ENCODE data around the gene RGPD5.
"Not testable (repeated sequence)": the region's sequence is repeated elsewhere in the genome, so short reads cannot be mapped to it uniquely, and the experiment has no call there.

The RGPD5 gene

DNA sequence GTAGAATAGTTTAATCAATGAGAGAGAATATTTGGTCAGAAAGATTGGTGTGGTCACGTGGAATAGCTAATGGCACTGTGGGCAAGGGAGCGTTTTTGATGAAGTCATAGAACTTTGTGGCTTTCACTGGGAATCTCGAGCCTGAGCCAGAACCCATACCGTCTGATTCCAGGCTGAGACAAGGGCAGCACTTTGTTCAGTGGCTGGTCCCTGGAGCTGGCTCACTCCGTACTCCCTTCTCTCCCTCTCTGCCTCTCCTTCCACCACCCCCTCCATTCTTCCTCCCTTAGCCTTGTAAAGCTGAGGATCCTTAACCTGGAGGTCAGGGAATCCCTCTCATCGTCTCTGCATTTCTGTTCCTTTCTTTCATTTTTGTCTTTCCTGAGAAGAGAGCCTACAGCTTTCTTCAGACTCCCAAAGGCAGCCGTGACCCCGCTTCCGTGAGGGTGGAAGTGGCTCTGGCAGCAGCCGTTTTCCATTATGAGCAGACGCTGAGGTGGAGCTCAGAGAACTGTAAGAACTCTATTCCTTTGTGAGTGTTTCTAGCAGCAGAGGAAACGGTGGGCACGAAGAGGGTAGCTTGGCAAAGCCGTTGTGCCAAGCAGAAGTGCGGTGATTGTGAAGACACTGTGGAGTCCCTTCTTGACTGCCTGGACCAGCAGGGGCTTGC is 12.8 kb upstream of the RGPD5 start:
- not testable (repeated sequence) for H2AFZ ChIP-seq (ENCODE audit: low read depth); H3K79me2 ChIP-seq (ENCODE audit: insufficient read depth, low read depth); H3K36me3 ChIP-seq (ENCODE audit: insufficient read depth); H4K20me1 ChIP-seq (ENCODE audit: insufficient read depth); H3K4me2 ChIP-seq; H3K9ac ChIP-seq; H3K27me3 ChIP-seq (ENCODE audit: insufficient read depth, low read depth); H3K4me3 ChIP-seq (IDR thresholded peaks at IDR 0.05; ENCODE audit: insufficient read depth, low read depth, low read length); H3K27ac ChIP-seq; H3K4me1 ChIP-seq (ENCODE audit: low read depth, poor library complexity, severe bottlenecking)

- H3K4me2 ChIP-seq; H2AFZ ChIP-seq (ENCODE audit: low read depth); H3K4me1 ChIP-seq (ENCODE audit: low read depth, poor library complexity, severe bottlenecking); H3K27ac ChIP-seq; H3K4me3 ChIP-seq (IDR thresholded peaks at IDR 0.05; ENCODE audit: insufficient read depth, low read depth, low read length); H3K27me3 ChIP-seq (ENCODE audit: insufficient read depth, low read depth); H3K79me2 ChIP-seq (ENCODE audit: insufficient read depth, low read depth); H4K20me1 ChIP-seq (ENCODE audit: insufficient read depth); H3K36me3 ChIP-seq (ENCODE audit: insufficient read depth); H3K9ac ChIP-seq: not testable (repeated sequence)
These were observed 11.6 kb upstream of the RGPD5 start for GRCh38 chr2:109782446-109782993.

DNA sequence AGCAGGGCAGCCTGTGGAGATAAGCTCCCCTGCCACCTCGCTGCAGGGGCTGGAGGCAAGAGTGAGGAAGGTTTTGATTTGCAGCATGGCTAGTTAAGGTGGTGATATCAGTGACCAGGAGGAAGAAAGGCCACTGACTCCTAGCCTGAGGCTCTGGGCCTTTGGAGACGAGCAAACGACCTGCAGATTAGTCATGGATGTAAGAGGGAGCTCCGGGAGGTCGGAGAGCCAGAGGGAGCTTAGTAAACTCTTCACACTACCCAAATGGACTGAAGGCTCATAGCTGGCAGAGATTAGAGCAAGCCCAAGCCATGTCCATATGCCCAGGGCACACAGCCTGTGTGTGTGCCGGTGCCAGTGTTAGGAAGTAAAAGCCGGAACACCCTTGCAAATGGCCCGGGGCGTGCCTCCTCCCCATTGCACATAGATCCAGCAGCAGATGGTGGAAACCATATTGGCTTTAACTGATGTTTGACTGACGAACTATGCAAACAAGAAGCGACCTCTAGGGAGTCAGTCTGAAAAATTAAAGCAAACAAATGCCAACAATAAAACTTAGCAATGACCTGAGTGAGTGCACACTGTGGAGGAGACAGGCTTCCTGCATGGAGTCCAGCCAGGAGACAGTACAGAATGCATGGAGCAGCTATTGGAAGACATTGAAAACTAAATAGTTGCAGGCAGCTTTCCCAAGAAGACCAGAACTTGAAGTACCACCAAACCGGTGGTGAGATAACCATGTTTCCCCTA is 2.4 kb upstream of the RGPD5 start:
- H4K20me1 ChIP-seq (ENCODE audit: insufficient read depth): not testable (repeated sequence)

DNA sequence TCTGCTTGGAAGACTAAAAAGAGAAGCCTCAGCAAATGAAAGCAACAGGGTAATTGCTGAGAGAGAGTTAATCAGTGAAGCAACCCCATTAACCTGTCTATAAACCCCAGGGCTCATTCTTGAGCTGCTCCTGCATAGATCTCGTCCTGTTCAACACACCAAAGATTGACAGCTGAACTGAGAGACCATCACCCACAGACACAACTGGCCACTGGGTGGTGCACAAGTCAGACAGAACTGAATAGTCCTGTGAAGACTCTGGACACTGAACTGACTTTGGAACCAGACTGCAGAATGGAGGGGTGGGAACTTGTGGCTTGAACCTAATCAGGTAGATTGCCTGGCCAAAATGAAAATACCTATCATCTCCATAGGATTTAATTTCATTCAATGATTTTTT is 1.4 kb upstream of the RGPD5 start:
- not testable (repeated sequence) for H4K20me1 ChIP-seq (ENCODE audit: insufficient read depth); H3K27me3 ChIP-seq (ENCODE audit: insufficient read depth, low read depth); H3K79me2 ChIP-seq (ENCODE audit: insufficient read depth, low read depth); H3K9ac ChIP-seq; H3K36me3 ChIP-seq (ENCODE audit: insufficient read depth); H3K4me1 ChIP-seq (ENCODE audit: low read depth, poor library complexity, severe bottlenecking); H2AFZ ChIP-seq (ENCODE audit: low read depth); H3K27ac ChIP-seq; H3K4me3 ChIP-seq (IDR thresholded peaks at IDR 0.05; ENCODE audit: insufficient read depth, low read depth, low read length); H3K4me2 ChIP-seq

More for the DNA sequence above, 2.4 kb upstream of the RGPD5 start:
- not testable (repeated sequence) for H3K36me3 ChIP-seq (ENCODE audit: insufficient read depth); H3K4me2 ChIP-seq; H3K27ac ChIP-seq; H3K9ac ChIP-seq; H3K4me1 ChIP-seq (ENCODE audit: low read depth, poor library complexity, severe bottlenecking); H3K79me2 ChIP-seq (ENCODE audit: insufficient read depth, low read depth); H3K4me3 ChIP-seq (IDR thresholded peaks at IDR 0.05; ENCODE audit: insufficient read depth, low read depth, low read length); H3K27me3 ChIP-seq (ENCODE audit: insufficient read depth, low read depth); H2AFZ ChIP-seq (ENCODE audit: low read depth)

- not testable (repeated sequence) for H3K4me3 ChIP-seq (IDR thresholded peaks at IDR 0.05; ENCODE audit: insufficient read depth, low read depth, low read length); H4K20me1 ChIP-seq (ENCODE audit: insufficient read depth); H3K4me2 ChIP-seq; H3K27ac ChIP-seq; H3K36me3 ChIP-seq (ENCODE audit: insufficient read depth); H2AFZ ChIP-seq (ENCODE audit: low read depth); H3K4me1 ChIP-seq (ENCODE audit: low read depth, poor library complexity, severe bottlenecking); H3K9ac ChIP-seq; H3K27me3 ChIP-seq (ENCODE audit: insufficient read depth, low read depth); H3K79me2 ChIP-seq (ENCODE audit: insufficient read depth, low read depth)
These were observed 77.1 kb downstream of the RGPD5 start for GRCh38 chr2:109871129-109871751.

GRCh38 chr2:109876625-109877024 is 82.5 kb downstream of the RGPD5 start:
- not testable (repeated sequence) for H3K27me3 ChIP-seq (ENCODE audit: insufficient read depth, low read depth); H3K4me1 ChIP-seq (ENCODE audit: low read depth, poor library complexity, severe bottlenecking); H3K4me3 ChIP-seq (IDR thresholded peaks at IDR 0.05; ENCODE audit: insufficient read depth, low read depth, low read length); H3K27ac ChIP-seq; H3K36me3 ChIP-seq (ENCODE audit: insufficient read depth); H3K79me2 ChIP-seq (ENCODE audit: insufficient read depth, low read depth); H3K4me2 ChIP-seq; H2AFZ ChIP-seq (ENCODE audit: low read depth); H4K20me1 ChIP-seq (ENCODE audit: insufficient read depth); H3K9ac ChIP-seq

- not testable (repeated sequence) for H3K4me3 ChIP-seq (IDR thresholded peaks at IDR 0.05; ENCODE audit: insufficient read depth, low read depth, low read length); H3K27ac ChIP-seq; H3K4me1 ChIP-seq (ENCODE audit: low read depth, poor library complexity, severe bottlenecking); H3K4me2 ChIP-seq; H3K27me3 ChIP-seq (ENCODE audit: insufficient read depth, low read depth); H4K20me1 ChIP-seq (ENCODE audit: insufficient read depth); H3K79me2 ChIP-seq (ENCODE audit: insufficient read depth, low read depth); H3K9ac ChIP-seq; H3K36me3 ChIP-seq (ENCODE audit: insufficient read depth); H2AFZ ChIP-seq (ENCODE audit: low read depth)
These were observed 88.0 kb downstream of the RGPD5 start for GRCh38 chr2:109882112-109882511.

DNA sequence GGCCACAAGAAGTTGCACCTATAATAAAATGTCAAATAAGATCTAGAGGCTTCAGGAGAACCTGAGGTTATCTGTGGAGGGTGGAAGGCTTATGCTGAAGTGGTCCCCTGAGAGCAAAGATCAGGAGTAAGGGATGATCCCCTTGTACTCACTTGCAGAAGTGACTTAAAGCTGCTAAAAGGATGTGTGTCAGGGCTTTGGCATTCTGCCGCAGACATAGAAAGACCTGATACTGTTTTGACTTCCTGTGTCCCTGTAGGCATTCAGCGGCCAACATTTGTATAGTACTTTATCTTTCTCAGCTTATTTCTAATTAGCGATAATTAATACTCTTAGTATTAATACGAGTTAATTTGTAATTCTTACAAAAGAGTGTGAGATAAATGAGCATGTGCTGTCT is 94.3 kb downstream of the RGPD5 start:
- not testable (repeated sequence) for H2AFZ ChIP-seq (ENCODE audit: low read depth); H3K4me1 ChIP-seq (ENCODE audit: low read depth, poor library complexity, severe bottlenecking); H3K4me2 ChIP-seq; H3K36me3 ChIP-seq (ENCODE audit: insufficient read depth); H3K27ac ChIP-seq; H3K4me3 ChIP-seq (IDR thresholded peaks at IDR 0.05; ENCODE audit: insufficient read depth, low read depth, low read length); H3K79me2 ChIP-seq (ENCODE audit: insufficient read depth, low read depth); H3K27me3 ChIP-seq (ENCODE audit: insufficient read depth, low read depth); H4K20me1 ChIP-seq (ENCODE audit: insufficient read depth); H3K9ac ChIP-seq

DNA sequence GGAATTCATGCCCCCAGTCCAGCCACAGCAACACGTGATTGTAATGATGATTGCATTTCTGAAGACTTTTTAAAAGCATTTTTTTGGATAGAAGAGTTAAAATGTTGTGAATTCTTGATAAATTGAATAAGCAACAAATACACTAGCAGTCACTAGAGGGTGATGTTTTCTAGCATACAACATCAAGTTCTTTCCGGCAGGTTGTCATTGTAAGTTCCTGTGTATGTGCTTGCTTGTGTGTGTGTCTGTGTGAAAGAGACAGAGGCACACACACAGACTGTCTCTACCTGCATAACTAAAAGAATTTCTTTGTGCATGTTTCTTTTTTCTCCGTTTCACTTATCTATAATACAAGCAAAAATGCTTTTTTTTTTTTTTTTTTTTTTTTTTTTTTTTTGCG is 95.8 kb downstream of the RGPD5 start:
- not testable (repeated sequence) for H3K9ac ChIP-seq; H3K36me3 ChIP-seq (ENCODE audit: insufficient read depth); H2AFZ ChIP-seq (ENCODE audit: low read depth); H3K4me1 ChIP-seq (ENCODE audit: low read depth, poor library complexity, severe bottlenecking); H3K27ac ChIP-seq; H3K79me2 ChIP-seq (ENCODE audit: insufficient read depth, low read depth); H3K4me3 ChIP-seq (IDR thresholded peaks at IDR 0.05; ENCODE audit: insufficient read depth, low read depth, low read length); H4K20me1 ChIP-seq (ENCODE audit: insufficient read depth); H3K27me3 ChIP-seq (ENCODE audit: insufficient read depth, low read depth); H3K4me2 ChIP-seq

DNA sequence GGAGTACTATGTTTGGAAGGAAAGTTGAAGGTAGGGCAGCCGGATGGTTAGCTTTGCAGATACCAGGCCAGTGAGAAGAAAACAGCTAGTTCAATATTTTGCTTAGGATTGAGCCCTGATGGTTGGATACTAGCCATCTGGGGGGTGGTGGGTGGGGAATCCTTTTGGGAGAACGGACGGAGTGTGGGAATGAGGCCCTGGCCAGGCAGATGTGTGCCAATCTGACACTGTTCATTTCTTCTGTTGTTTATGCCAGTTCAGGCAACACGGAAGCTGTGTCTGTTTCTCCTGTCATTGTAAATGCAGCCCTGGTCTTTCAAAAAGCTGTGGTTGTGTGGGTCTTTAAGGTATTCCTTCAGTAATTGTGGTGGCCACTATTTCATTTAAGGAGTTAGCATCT is 96.9 kb downstream of the RGPD5 start:
- H3K79me2 ChIP-seq (ENCODE audit: insufficient read depth, low read depth); H3K4me2 ChIP-seq; H3K4me3 ChIP-seq (IDR thresholded peaks at IDR 0.05; ENCODE audit: insufficient read depth, low read depth, low read length); H2AFZ ChIP-seq (ENCODE audit: low read depth); H4K20me1 ChIP-seq (ENCODE audit: insufficient read depth); H3K27ac ChIP-seq; H3K36me3 ChIP-seq (ENCODE audit: insufficient read depth); H3K4me1 ChIP-seq (ENCODE audit: low read depth, poor library complexity, severe bottlenecking); H3K9ac ChIP-seq; H3K27me3 ChIP-seq (ENCODE audit: insufficient read depth, low read depth): not testable (repeated sequence)

Measured in KMS-11 (cell line).